GM18505 (cell line): ENCODE measurements around the gene LRRC41.
A peak's percentile ranks its signal among the peaks of the same experiment; 100 is the strongest.

Experiments used
- ATAC-seq: cut with Tn5 transposase; IDR thresholded peaks from one replicate; pipeline ENCODE4 v1.9.1; 2021; ENCODE audit not compliant: unreplicated experiment
- POLR2A ChIP-seq: IDR thresholded peaks from 4 replicates; pipeline ENCODE4 v1.6.1; 2011; ENCODE audit warnings: borderline replicate concordance; ENCODE audit not compliant: insufficient read depth, insufficient read length; ENCODE audit errors: extremely low read depth

Gene LRRC41

DNA sequence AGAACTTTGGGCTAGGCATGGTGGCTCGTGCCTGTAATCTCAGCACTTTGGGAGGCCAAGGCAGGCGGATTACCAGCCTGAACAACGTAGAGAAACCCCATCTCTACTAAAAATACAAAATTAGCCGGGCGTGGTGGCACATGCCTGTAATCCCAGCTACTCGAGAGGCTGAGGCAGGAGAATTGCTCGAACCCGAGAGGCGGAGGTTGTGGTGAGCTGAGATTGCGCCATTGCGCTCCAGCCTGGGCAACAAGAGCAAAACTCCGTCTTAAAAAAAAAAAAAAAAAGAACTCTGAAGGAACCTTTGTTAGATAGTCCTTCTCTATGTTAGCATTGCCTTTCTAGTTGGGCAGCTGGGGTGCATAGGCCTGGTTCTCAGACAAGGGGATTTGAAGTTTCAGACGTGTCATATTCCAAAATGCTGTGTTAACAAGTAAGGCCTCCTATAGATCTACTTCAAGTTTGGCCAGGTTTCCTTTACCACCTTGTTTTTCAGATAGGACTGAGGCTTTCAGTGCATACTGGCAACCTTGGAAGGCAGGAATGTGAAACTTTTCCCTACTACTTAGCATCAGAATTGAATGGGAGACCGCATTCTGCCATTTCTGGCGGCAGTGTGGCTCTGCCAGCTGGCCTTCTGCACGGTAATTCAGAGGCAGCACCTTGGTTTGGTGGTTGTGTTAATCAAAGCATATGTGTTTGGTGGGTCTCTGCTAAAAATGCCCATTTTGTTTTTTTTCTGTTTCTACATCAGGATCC lies 6.2 kb upstream of the LRRC41 start:
- no peak for TF ChIP-seq POLR2A
- no peak for ATAC-seq

DNA sequence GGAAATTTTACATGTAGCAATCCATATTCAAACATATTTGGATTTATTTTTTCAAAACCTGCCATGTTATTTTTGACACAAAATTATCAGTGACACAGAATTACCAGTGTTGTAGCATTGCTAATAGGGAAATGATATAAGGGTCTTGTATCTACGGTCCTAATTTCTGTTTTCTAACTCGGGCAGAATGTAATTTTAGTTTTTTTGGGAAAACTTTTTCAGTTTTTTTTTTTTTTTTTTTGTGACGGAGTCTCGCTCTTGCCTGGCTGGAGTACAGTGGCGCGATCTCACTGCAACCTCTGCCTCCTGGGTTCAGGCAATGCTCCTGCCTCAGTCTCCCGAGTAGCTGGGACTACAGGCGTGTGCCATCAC lies 2.7 kb upstream of the LRRC41 start:
- no peak for TF ChIP-seq POLR2A
- ATAC-seq = no peak

DNA sequence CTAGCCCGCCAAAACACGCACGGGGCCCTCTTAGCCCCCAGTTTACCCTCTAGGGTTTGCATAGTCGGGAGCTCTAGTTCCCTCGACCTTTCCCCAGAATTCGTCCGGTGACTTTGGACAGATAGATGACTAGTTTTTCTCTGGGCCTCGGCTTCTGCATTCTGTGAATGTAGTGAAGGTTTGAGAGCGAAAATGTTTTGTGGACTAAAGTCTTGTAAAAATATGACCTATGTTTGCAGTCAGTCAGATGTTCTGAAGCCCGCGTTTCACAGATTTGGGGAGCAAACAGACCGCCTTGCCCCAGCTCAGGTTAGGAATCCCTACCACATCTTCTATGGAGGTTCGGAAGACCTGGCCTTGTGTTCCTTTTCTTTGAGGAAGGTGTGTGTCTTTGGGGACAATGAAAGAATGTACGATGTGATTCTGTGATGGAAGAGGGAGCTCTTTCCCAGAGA lies 483 bp upstream of the LRRC41 start:
- ATAC-seq = no peak
- no peak for TF ChIP-seq POLR2A

GRCh38 chr1:46302641-46303037 lies 777 bp downstream of the LRRC41 start:
- ATAC-seq = peak; percentile 14
- no peak for TF ChIP-seq POLR2A

DNA sequence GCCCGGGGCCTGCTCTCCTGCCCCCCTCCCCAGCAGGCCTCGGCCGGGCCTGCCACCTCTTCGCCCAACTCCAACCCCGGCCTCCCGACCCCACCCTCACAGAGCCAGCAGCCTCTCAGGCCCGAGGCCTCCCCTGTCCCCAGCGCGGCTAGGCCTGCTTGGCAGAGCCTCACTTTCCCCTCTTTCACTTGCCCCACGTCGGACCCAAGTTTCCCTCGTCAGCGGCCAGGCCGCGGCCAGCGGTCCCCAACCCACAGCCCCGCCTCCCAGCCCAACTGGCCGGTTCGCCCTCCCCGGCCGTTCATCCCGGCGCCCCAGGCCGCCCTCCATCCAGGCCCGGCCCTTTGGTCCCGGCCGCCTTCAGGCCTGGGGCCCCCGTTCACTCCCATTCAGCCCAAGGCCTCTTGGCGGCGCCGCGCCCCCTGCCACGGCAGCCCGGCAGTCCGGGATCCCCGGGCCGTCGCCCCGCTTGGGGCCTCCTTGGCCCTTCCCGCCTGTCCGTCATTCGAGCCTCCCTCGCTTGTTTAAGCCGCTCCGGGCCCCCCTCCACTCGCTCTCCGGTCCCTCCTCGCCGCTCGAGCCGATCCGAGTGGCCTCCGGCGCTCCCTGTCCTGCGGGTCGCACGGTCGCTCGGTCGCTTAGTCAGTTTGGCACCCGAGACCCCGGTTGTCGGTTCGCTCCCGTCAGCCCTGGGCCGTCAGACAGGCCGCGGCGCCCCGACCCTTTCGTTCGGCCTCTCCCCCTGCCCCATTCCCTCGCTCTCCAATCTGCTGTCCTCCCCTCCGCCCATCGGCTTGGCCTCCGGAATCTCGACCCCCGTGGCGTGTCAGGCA lies 1.4 kb downstream of the LRRC41 start:
- peak; percentile 24 for ATAC-seq
- no peak for TF ChIP-seq POLR2A

GRCh38 chr1:46301406-46301807 lies 2.0 kb downstream of the LRRC41 start:
- TF ChIP-seq POLR2A = no peak
- ATAC-seq = no peak

DNA sequence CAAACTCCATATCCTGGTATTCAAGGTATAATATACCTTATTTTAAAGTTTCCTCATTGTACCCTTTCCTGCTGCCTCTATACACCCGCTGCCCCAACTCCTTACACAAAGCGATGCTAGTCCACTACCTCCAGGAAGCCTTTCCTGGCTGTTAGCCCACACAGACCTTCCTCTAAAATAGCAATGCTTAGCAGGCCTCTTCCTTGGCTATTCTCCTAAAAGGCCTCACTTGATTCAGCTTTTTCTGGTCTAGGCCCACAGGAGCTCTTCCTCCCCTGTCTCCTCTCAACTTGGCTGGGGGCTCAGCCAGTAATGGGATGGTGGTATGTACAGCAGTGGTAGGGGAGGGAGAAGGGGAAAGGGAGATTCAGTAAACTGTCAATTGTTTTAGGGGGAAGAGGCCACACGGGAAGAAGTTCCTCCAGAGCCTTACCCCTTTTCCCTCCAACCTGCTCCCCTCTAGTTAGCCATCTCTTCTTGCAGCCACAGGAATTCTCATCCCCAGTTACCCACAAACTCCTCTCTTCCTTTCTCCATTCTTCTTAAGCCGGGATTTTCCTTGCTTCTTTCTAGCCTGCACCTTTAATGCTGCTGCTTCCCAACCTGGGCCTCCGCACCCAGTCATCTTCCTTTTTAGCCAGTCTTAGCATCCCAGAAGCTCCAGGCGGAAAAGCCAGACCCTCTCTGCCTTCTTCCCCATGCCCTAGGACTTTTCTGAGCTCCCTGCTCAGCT lies 2.6 kb downstream of the LRRC41 start:
- no peak for ATAC-seq
- TF ChIP-seq POLR2A = no peak

DNA sequence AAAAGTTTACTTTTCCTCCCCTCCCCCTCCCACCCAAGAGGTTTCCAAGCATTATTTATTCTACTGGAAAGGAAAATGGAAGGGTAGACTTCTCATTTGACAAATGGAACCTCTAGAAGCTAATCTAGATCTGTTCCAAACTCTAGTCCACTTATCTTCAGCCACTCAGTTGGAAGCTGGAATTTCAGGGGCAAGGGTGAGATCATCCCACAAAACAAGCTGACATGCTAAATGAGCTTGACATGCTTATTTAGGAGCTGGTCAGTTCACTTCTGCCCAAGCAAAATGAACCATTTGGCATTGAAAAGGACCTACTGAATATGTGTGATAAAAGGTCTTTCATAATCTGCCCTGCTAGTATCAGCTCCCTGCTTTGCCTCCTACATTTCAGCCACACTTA lies 5.0 kb downstream of the LRRC41 start:
- ATAC-seq = no peak
- no peak for TF ChIP-seq POLR2A

DNA sequence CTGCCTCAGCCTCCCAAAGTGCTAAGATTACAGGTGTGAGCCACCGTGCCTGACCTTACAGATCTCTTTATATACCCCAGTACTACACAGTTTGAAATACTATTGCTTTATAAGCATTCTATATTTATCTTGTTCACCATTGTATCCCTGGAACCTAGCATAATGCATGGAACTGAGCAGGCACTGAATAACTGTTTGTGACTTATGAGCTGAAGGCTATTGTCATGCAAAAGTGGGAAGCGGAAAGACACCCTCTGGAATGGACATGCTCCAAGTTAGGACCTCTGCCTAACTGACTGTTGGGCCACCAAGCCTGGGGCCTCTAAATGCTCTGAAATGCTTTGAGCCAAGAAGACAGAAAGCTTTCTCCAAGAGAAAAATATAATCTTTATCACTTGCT lies 8.1 kb downstream of the LRRC41 start:
- no peak for TF ChIP-seq POLR2A
- no peak for ATAC-seq

- no peak for TF ChIP-seq POLR2A
Observed at GRCh38 chr1:46289976-46290375, 13.4 kb downstream of the LRRC41 start.

GRCh38 chr1:46289134-46289494 lies 14.3 kb downstream of the LRRC41 start:
- no peak for ATAC-seq

More at GRCh38 chr1:46289976-46290375, 13.4 kb downstream of the LRRC41 start:
- ATAC-seq = no peak

GRCh38 chr1:46288485-46289133 lies 14.8 kb downstream of the LRRC41 start:
- ATAC-seq = no peak

More at GRCh38 chr1:46289134-46289494, 14.3 kb downstream of the LRRC41 start:
- no peak for TF ChIP-seq POLR2A

More at GRCh38 chr1:46288485-46289133, 14.8 kb downstream of the LRRC41 start:
- TF ChIP-seq POLR2A = no peak
